ENCODE results near the gene ALOX12B. TPM values are rescaled to one million over a fixed set of nuclear protein-coding genes. Genes with fewer than 3 reads are reported as not detected.
A peak's percentile ranks its signal among the peaks of the same experiment; 100 is the strongest.
"Not testable (repeated sequence)": the region's sequence is repeated elsewhere in the genome, so short reads cannot be mapped to it uniquely, and the experiment has no call there.

The ALOX12B gene
- total RNA-seq, 1 donor from 2014 or later: 0.41 TPM

DNA sequence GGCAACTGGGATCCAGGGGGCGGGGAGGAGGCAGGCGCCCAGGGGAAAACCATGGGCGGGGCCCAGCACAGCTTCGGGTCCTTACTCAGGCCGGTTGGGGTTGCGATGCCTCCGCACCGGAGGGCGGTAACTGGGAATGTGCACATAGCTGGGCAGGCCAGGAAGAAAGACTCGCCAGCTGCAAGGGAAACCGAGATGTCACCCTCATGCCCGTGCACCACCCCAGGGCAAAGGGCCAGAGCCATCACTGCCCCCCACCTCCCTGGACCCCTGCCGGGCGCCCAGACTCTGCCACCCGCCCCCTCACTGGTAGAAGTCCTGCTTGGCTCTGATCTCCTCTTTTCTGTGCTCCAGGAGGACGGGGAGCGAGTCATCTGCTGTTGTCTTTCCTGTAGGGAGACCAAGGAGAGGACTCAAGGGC lies 6.7 kb downstream of the ALOX12B start:
- no peak for DNase-seq (ENCODE audit: low spot score, unreplicated experiment)
- peaks cover 72% of the 10 kb centered on the region for H3K27me3 Mint-ChIP-seq
- no peaks in the 10 kb centered on the region for H3K4me1 Mint-ChIP-seq (ENCODE audit: low read depth)
- H3K9me3 Mint-ChIP-seq (ENCODE audit: low read depth): no peaks in the 10 kb centered on the region
- no peak overlapping the region for H3K27ac Mint-ChIP-seq
- H3K4me3 Mint-ChIP-seq (ENCODE audit: low read depth): no peak overlapping the region
- TF ChIP-seq, protein P1, sequence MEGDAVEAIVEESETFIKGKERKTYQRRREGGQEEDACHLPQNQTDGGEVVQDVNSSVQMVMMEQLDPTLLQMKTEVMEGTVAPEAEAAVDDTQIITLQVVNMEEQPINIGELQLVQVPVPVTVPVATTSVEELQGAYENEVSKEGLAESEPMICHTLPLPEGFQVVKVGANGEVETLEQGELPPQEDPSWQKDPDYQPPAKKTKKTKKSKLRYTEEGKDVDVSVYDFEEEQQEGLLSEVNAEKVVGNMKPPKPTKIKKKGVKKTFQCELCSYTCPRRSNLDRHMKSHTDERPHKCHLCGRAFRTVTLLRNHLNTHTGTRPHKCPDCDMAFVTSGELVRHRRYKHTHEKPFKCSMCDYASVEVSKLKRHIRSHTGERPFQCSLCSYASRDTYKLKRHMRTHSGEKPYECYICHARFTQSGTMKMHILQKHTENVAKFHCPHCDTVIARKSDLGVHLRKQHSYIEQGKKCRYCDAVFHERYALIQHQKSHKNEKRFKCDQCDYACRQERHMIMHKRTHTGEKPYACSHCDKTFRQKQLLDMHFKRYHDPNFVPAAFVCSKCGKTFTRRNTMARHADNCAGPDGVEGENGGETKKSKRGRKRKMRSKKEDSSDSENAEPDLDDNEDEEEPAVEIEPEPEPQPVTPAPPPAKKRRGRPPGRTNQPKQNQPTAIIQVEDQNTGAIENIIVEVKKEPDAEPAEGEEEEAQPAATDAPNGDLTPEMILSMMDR (IDR thresholded peaks at IDR 0.05; ENCODE audit: unreplicated experiment): no peak
- H3K36me3 Mint-ChIP-seq (ENCODE audit: insufficient read depth): no peaks in the 10 kb centered on the region

DNA sequence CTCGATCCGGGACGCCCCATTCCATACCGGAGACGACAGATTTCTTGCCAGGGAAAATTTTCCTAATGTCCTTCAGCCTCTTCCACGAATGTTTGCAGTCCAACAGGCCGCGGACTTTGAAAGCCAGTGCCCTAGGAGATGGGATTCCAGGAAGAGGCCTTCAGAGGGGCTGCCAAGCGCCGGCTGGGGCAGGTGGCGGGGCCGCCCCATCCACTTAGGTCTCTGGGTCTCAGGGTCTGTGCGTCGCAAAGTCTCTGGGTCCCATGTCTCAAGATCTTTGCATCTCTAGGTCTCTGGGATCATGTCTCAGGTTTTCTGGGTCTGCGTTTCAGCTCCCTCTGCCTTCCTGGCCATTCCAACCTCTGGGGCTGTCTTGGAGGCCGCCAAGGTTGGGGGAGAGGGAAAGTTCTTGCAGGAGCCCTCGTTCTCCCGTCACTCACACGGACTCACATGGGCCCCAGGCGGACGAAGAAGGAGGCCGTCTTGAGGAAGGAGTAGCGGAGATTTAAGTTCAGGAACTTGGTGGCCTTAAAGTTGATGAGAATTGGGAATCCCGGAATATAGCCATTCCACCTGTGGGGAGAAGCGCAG lies 7.2 kb downstream of the ALOX12B start:
- Mint-ChIP-seq H3K4me1 (ENCODE audit: low read depth) (no peaks in the 10 kb centered on the region), H3K4me3 (ENCODE audit: low read depth) (peak overlapping the region; percentile 72), H3K27me3 (peaks cover 72% of the 10 kb centered on the region), H3K9me3 (ENCODE audit: low read depth) (no peaks in the 10 kb centered on the region), H3K27ac (no peak overlapping the region), H3K36me3 (ENCODE audit: insufficient read depth) (no peaks in the 10 kb centered on the region)
- no peak for DNase-seq (ENCODE audit: low spot score, unreplicated experiment)
- TF ChIP-seq, protein P1 (IDR thresholded peaks at IDR 0.05; ENCODE audit: unreplicated experiment): no peak

DNA sequence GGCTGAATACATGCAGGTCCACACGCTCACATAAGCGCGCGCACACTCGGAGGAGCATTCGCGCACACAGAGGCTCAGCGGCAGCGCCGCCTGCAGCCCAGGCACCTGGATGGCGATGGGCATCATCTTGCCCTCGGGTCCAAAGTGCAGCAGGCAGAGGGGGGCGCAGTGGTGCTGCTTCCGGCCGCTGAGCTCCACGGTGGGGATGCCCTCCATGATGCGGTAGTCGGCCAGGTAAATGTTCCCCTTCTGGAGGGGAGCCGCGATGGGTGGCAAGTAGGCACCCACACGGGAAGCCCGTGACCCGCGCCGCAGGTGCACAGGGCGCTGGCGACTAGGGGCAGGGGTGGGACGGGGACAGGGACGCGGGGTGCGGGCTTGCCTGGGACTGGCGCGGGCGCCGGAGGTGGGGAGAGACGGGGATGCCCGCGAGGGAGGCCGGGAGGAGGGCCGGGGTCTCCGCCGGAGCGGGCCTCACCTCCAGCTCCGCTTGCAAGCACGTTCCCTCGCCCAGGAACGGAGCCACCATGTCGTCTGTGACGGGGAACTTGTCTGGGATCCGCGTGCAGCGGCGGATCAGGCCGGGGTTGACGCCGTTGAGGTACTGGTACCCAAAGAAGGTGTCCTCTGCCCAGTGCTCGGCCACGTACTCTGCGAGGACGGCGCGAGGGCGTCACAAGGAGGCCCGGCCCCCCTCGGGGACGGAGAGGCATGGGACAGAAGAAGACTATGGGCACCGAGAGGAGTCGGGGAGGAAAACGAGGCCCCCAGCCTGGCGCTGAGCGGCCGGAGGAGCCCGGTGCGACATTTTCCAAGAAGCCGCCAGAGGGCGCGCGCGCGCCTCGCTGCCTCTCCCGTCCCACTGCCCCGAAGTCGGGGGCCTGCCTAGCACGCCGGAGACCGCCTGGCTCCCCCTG lies 8.0 kb downstream of the ALOX12B start:
- TF ChIP-seq, protein P1 (IDR thresholded peaks at IDR 0.05; ENCODE audit: unreplicated experiment): peak; percentile 97
- peak; percentile 68 for DNase-seq (ENCODE audit: low spot score, unreplicated experiment)
- Mint-ChIP-seq H3K27ac (no peak overlapping the region), H3K9me3 (ENCODE audit: low read depth) (no peaks in the 10 kb centered on the region), H3K36me3 (ENCODE audit: insufficient read depth) (no peaks in the 10 kb centered on the region), H3K4me1 (ENCODE audit: low read depth) (no peaks in the 10 kb centered on the region), H3K27me3 (peaks cover 79% of the 10 kb centered on the region), H3K4me3 (ENCODE audit: low read depth) (peak overlapping the region; percentile 72)

DNA sequence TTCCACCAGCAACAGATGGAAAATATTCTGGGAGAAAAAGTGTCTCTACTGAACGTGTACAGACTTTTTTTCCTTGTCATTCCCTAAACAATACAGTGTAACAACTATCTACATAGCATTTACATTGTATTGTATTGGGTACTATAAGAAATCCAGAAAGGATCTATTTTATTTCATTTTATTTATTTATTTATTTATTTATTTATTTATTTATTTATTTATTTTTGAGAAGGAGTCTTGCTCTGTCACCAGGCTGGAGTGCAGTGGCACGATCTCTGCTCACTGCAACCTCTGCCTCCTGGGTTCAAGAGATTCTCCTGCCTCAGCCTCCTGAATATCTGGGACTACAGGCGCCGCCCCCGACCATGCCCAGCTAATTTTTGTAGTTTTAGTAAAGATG lies 9.6 kb downstream of the ALOX12B start:
- DNase-seq (ENCODE audit: low spot score, unreplicated experiment); H3K9me3 Mint-ChIP-seq (ENCODE audit: low read depth); H3K4me3 Mint-ChIP-seq (ENCODE audit: low read depth); H3K4me1 Mint-ChIP-seq (ENCODE audit: low read depth); H3K36me3 Mint-ChIP-seq (ENCODE audit: insufficient read depth): not testable (repeated sequence)
- Mint-ChIP-seq H3K27ac (peak overlapping the region; percentile 40), H3K27me3 (peaks cover 87% of the 10 kb centered on the region)

DNA sequence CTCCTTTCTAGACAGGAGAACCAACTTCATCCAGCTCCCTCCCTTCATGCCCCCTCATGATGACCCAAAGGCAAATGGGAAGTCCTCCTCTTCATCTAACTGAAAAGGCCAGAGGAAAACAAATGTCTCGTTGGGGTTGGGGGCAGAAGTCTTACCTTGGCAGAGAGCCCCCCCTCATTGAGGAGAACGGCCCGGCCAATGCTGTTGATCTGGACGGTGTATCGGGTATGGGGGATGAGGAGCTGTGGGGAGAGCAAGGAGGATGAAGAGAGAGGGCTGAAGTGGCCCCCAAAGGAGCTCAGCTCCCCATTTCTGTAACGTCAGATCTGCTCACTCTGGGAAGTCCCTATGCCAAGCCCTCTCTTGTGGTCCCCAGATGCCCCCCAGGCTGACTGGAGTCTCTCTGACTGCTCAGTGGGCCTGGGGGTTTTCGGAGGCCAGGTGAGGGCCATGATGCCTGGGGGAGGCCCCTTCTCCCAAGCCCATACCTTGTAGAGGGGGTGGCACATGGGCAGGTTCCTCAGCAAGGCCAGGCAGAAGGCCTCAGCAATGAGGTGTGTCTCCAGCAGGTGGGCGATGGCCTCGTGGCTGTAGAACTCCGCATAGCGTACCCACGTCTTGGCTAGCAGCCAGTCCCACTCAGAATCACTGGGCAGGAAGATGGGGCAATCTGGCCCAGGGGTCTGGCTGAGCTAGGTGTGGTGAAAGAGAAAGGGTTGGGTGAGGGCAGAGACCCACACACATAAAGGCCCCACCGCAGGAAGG lies 10.8 kb downstream of the ALOX12B start:
- TF ChIP-seq, protein P1 (IDR thresholded peaks at IDR 0.05; ENCODE audit: unreplicated experiment): no peak
- no peak overlapping the region for H3K27ac Mint-ChIP-seq

More for the DNA sequence above, 10.8 kb downstream of the ALOX12B start:
- no peak for DNase-seq (ENCODE audit: low spot score, unreplicated experiment)
- Mint-ChIP-seq H3K4me1 (ENCODE audit: low read depth) (peaks cover 7% of the 10 kb centered on the region), H3K9me3 (ENCODE audit: low read depth) (no peaks in the 10 kb centered on the region), H3K4me3 (ENCODE audit: low read depth) (no peak overlapping the region), H3K36me3 (ENCODE audit: insufficient read depth) (no peaks in the 10 kb centered on the region), H3K27me3 (peaks cover 90% of the 10 kb centered on the region)
